ENCODE results near the gene TAS2R41.

Gene TAS2R41, protein sequence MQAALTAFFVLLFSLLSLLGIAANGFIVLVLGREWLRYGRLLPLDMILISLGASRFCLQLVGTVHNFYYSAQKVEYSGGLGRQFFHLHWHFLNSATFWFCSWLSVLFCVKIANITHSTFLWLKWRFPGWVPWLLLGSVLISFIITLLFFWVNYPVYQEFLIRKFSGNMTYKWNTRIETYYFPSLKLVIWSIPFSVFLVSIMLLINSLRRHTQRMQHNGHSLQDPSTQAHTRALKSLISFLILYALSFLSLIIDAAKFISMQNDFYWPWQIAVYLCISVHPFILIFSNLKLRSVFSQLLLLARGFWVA

DNA sequence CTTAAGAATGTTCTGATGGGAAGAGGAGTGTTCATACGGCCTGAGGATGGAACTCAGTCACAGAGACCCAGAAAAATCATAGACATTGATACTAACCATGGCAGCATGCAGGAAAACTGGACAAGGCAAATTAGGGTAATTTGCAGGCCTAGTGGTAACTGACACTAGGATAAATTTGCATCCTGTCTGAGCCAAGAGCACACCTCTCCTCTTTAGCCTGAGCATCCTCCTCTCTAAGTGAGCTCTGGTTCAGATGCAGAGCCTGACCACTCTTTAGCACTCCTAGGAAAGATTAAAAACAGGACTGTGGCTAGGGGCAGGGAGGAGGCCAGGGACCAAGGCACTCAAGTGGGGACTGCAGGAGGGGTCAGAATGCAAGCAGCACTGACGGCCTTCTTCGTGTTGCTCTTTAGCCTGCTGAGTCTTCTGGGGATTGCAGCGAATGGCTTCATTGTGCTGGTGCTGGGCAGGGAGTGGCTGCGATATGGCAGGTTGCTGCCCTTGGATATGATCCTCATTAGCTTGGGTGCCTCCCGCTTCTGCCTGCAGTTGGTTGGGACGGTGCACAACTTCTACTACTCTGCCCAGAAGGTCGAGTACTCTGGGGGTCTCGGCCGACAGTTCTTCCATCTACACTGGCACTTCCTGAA is at the start of gene TAS2R41:
TSS of gene TAS2R41 (plus strand) at position 373 of the 650 bp plus-strand sequence. CDS start at position 373, 0 bp downstream.
- no peaks in the 10 kb centered on the region for H3K9me3 ChIP-seq (ENCODE audit: control insufficient read depth, low read length)
- no peak within 1 kb of the TSS for H3K9ac ChIP-seq (ENCODE audit: low read length)
- H3K36me3 ChIP-seq (ENCODE audit: control insufficient read depth, insufficient read depth, low read length): no peaks in the 10 kb centered on the region
- H3K27me3 ChIP-seq (ENCODE audit: control insufficient read depth, insufficient read depth, low read length): no peaks in the 10 kb centered on the region
- no peaks in the 10 kb centered on the region for H3K4me1 ChIP-seq (ENCODE audit: control insufficient read depth, insufficient read depth, low read length)
- H3K4me3 ChIP-seq (ENCODE audit: low read length): no peak within 1 kb of the TSS

DNA sequence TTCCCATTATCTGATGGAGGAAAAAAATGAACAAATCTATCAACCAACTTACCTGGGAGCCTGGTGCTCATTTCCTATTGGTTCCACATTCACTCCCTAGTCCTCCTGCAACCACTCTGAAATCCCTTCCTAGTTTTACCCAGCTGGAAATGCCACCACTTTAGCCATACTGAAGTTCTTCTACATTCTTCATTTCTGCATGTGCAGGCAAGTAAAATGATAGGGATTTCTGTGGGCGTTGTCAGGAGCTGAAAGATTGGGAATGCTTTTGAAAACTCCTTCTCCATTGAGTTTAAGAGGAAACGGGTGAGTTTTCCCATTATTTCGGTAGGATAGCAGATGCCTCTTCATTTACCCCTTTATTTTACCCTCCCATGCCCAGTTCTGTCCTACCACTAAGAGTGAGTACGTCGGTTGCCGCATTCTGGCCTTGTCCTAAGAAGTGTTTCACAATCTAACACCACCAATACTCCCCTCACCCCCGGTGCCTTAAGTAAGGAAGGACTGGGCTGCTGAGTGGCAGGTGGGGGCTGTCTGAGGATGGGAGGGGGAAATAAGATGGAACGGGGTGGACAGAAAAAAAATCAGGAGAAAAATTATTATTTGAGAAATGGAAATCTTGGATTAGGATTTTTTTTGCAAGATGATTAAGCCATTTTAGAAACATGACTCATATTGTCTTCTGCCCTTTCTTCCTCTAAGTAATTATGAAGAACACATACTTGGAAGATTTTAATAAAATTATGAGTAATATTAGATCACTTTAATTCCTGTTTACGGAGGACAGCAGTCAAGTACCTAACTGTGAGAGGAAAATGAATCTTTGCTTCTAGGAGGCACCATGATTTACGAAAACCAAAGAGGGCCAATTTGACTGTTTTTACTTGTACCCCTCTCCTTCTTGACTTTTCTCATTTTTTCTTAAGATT is 47.6 kb upstream of the TAS2R41 start:
- Histone ChIP-seq H3K36me3 (ENCODE audit: control insufficient read depth, insufficient read depth, low read length) (no peaks in the 10 kb centered on the region), H3K4me1 (ENCODE audit: control insufficient read depth, insufficient read depth, low read length) (no peaks in the 10 kb centered on the region), H3K27me3 (ENCODE audit: control insufficient read depth, insufficient read depth, low read length) (no peaks in the 10 kb centered on the region), H3K9ac (ENCODE audit: low read length) (no peak overlapping the region), H3K4me3 (ENCODE audit: low read length) (no peak overlapping the region), H3K9me3 (ENCODE audit: control insufficient read depth, low read length) (no peaks in the 10 kb centered on the region)

DNA sequence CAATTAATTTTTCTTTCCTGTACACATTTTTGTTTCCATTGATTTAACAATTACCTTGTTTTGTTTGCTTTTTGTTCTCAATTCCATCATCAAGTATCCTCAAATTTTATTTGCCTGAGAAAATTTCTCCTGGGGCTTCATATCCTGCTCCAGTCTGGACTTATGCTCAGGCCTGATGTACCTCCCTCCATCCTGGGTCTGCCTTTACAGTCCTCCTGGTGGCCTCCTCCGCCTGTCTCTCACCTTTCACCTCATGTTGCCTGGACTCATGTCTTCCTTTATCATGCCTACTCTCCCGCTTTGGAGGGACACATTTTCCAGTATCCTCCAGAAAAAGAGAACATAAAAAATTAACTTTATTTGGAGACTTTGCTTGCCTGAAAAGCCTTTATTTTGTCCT is 46.6 kb upstream of the TAS2R41 start:
- no peaks in the 10 kb centered on the region for H3K36me3 ChIP-seq (ENCODE audit: control insufficient read depth, insufficient read depth, low read length)

DNA sequence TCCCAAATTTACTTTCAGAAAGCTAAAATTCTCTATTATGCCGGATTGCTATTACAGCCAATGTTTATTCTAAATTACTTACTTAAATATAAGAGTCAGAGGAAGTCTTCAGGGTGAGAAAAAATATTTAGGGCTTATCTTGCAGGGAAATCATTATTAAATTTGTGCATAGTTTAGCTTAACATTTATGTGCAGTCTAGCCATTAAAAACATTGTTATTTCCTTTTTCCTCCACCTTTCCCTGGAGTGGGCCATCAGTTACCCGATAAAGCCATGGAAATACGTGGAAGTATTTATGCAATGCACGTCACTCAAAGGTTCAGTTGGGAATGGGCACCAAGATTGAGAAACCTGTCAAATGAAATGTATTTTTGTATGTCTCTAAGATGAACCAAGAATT is 43.9 kb upstream of the TAS2R41 start:
- Histone ChIP-seq H3K4me3 (ENCODE audit: low read length) (no peak overlapping the region), H3K36me3 (ENCODE audit: control insufficient read depth, insufficient read depth, low read length) (no peaks in the 10 kb centered on the region), H3K9me3 (ENCODE audit: control insufficient read depth, low read length) (no peaks in the 10 kb centered on the region), H3K27me3 (ENCODE audit: control insufficient read depth, insufficient read depth, low read length) (no peaks in the 10 kb centered on the region), H3K4me1 (ENCODE audit: control insufficient read depth, insufficient read depth, low read length) (no peaks in the 10 kb centered on the region), H3K9ac (ENCODE audit: low read length) (no peak overlapping the region)

More for the DNA sequence above, 46.6 kb upstream of the TAS2R41 start:
- Histone ChIP-seq H3K9me3 (ENCODE audit: control insufficient read depth, low read length) (no peaks in the 10 kb centered on the region), H3K4me3 (ENCODE audit: low read length) (no peak overlapping the region), H3K9ac (ENCODE audit: low read length) (no peak overlapping the region), H3K4me1 (ENCODE audit: control insufficient read depth, insufficient read depth, low read length) (no peaks in the 10 kb centered on the region), H3K27me3 (ENCODE audit: control insufficient read depth, insufficient read depth, low read length) (no peaks in the 10 kb centered on the region)

DNA sequence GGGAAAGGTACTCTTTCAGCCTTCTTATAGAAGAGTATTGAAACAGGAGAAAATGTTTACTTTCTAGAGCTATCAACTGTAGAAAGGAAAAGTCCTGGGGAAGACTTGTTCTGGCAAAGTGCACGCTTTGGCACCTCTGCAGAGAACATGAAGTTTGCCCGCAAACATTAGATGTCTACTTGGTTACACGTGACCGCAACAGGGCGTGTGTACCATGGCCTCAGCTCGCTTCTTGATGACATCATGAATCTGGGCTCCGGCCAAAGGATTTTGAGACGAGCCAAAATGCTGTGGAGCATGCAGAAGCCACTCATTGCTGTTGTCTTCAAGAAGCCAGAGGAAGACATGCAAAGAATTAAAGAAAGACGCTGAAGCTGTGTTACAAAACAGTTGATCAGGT is 43.0 kb upstream of the TAS2R41 start:
- no peaks in the 10 kb centered on the region for H3K27me3 ChIP-seq (ENCODE audit: control insufficient read depth, insufficient read depth, low read length)
- H3K9ac ChIP-seq (ENCODE audit: low read length): no peak overlapping the region
- no peaks in the 10 kb centered on the region for H3K4me1 ChIP-seq (ENCODE audit: control insufficient read depth, insufficient read depth, low read length)
- no peak overlapping the region for H3K4me3 ChIP-seq (ENCODE audit: low read length)
- no peaks in the 10 kb centered on the region for H3K9me3 ChIP-seq (ENCODE audit: control insufficient read depth, low read length)
- H3K36me3 ChIP-seq (ENCODE audit: control insufficient read depth, insufficient read depth, low read length): no peaks in the 10 kb centered on the region

DNA sequence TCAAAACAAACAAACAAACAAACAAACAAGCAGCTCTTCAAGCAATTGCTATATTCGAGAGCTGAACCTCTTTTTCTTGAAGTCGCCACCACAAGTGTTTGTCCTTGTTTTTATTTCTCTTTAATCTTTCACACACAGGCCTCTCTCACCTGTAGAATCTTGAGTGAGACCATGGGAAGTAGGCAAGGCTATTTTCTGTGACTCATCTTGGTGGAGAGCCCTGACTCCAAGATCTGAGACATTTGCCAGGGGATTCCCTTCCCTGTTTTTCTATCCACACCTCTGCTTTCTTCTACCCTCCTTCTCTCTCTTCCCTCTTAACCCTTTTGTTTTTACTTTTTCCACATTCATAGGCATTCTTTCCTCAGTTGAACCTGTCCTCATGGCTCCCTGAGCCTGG is 42.4 kb upstream of the TAS2R41 start:
- Histone ChIP-seq H3K36me3 (ENCODE audit: control insufficient read depth, insufficient read depth, low read length) (no peaks in the 10 kb centered on the region), H3K9me3 (ENCODE audit: control insufficient read depth, low read length) (no peaks in the 10 kb centered on the region), H3K4me3 (ENCODE audit: low read length) (no peak overlapping the region), H3K27me3 (ENCODE audit: control insufficient read depth, insufficient read depth, low read length) (no peaks in the 10 kb centered on the region), H3K9ac (ENCODE audit: low read length) (no peak overlapping the region), H3K4me1 (ENCODE audit: control insufficient read depth, insufficient read depth, low read length) (no peaks in the 10 kb centered on the region)

DNA sequence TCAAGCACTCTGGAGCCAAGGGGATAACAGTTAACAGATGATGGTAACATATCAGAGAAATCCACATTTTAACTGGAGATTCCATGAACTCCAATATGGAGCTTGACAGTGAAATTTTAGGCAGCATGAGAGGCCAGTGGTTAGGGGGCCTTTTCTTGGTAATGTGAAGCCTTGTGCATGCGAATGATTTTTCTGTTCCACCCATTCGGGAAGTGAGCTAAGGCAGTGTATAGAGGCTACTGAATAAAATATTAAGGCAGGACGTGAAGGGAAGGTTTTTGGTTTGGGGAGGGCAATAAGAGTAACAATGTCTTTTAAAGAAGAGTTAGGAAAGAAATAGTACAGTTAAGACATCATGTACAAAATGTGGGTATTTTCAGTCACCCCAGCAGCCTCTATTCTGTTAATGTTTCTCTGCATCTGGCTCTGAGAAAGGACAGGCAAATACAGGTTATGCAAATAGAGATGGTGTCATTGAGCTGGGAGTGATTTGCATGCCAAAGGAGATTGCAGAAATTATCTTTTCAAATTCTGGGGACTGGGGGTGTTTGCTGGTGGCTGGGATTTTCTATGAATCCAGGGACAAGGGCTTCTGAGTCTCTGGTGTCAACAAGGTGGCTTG is 41.2 kb upstream of the TAS2R41 start:
- Histone ChIP-seq H3K9me3 (ENCODE audit: control insufficient read depth, low read length) (no peaks in the 10 kb centered on the region), H3K4me1 (ENCODE audit: control insufficient read depth, insufficient read depth, low read length) (no peaks in the 10 kb centered on the region), H3K4me3 (ENCODE audit: low read length) (no peak overlapping the region), H3K27me3 (ENCODE audit: control insufficient read depth, insufficient read depth, low read length) (no peaks in the 10 kb centered on the region), H3K9ac (ENCODE audit: low read length) (no peak overlapping the region), H3K36me3 (ENCODE audit: control insufficient read depth, insufficient read depth, low read length) (no peaks in the 10 kb centered on the region)

DNA sequence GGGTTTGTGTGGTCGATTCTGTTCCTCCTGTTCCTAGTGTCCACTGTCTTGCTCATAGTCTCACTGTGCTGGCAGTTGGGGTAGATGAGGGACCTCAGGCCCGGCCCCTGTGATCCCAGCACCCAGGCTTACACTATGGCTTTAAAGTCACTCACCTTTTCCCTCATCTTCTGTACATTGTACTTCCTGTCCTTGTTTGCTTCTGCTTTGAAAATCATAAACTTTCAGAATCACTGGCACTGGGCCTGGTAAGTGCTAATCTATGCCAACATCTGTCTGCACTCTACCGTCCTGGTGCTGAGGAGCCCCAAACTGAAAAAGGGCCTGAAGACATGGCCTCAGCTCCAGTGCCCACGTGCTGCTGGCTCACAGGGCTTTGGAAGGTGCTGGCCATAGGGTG is 40.1 kb upstream of the TAS2R41 start:
- no peaks in the 10 kb centered on the region for H3K36me3 ChIP-seq (ENCODE audit: control insufficient read depth, insufficient read depth, low read length)
- H3K4me1 ChIP-seq (ENCODE audit: control insufficient read depth, insufficient read depth, low read length): no peaks in the 10 kb centered on the region
- H3K9ac ChIP-seq (ENCODE audit: low read length): no peak overlapping the region

DNA sequence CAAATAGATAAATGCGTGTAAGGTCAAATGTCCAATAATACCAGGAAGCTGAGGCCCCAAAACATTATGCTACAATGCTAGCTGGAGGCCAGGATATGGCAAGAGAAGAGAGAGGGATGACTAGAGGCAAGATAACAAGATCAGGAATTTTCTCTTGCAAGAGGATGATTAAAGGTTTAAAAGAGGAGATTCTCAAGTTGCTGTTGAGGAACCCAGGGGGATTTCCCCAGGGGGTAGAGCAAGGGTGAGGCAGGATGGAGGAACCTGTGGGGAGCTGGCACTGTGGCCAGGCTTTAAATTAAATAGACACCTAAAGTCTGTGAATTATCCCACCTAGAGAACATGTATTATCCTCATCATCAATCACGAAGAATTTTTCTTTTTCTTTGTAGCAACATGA is 37.8 kb upstream of the TAS2R41 start:
- no peaks in the 10 kb centered on the region for H3K9me3 ChIP-seq (ENCODE audit: control insufficient read depth, low read length)
- no peaks in the 10 kb centered on the region for H3K36me3 ChIP-seq (ENCODE audit: control insufficient read depth, insufficient read depth, low read length)
- H3K4me3 ChIP-seq (ENCODE audit: low read length): no peak overlapping the region
- H3K4me1 ChIP-seq (ENCODE audit: control insufficient read depth, insufficient read depth, low read length): no peaks in the 10 kb centered on the region
- no peaks in the 10 kb centered on the region for H3K27me3 ChIP-seq (ENCODE audit: control insufficient read depth, insufficient read depth, low read length)
- H3K9ac ChIP-seq (ENCODE audit: low read length): no peak overlapping the region

More for the DNA sequence above, 40.1 kb upstream of the TAS2R41 start:
- Histone ChIP-seq H3K27me3 (ENCODE audit: control insufficient read depth, insufficient read depth, low read length) (no peaks in the 10 kb centered on the region), H3K4me3 (ENCODE audit: low read length) (no peak overlapping the region), H3K9me3 (ENCODE audit: control insufficient read depth, low read length) (no peaks in the 10 kb centered on the region)

DNA sequence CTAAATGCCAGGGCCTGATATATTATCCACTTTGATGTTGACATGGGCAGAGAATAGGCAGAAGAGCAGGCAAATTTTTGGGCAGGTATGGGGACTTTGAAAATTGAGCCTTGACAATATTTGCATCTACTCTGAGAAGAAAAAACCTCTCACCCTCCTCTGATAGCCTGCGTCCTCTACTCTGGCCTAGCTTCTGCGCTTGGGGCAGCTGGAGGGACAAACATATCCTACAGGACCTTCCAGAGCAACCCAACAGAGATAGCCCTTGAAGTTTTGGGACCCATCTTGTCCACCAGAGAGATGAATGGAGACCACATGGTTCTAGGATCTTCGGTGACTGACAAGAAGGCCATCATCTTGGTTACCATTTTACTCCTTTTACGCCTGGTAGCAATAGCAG is 34.5 kb upstream of the TAS2R41 start, which contains the start of gene TAS2R60:
TSS of gene TAS2R60 (plus strand) at position 301 of the 400 bp plus-strand sequence. CDS start at position 301, 0 bp downstream.
- Histone ChIP-seq H3K4me3 (ENCODE audit: low read length) (no peak within 1 kb of the TSS), H3K4me1 (ENCODE audit: control insufficient read depth, insufficient read depth, low read length) (no peaks in the 10 kb centered on the region), H3K9me3 (ENCODE audit: control insufficient read depth, low read length) (no peaks in the 10 kb centered on the region), H3K27me3 (ENCODE audit: control insufficient read depth, insufficient read depth, low read length) (no peaks in the 10 kb centered on the region), H3K9ac (ENCODE audit: low read length) (no peak within 1 kb of the TSS), H3K36me3 (ENCODE audit: control insufficient read depth, insufficient read depth, low read length) (no peaks in the 10 kb centered on the region)

DNA sequence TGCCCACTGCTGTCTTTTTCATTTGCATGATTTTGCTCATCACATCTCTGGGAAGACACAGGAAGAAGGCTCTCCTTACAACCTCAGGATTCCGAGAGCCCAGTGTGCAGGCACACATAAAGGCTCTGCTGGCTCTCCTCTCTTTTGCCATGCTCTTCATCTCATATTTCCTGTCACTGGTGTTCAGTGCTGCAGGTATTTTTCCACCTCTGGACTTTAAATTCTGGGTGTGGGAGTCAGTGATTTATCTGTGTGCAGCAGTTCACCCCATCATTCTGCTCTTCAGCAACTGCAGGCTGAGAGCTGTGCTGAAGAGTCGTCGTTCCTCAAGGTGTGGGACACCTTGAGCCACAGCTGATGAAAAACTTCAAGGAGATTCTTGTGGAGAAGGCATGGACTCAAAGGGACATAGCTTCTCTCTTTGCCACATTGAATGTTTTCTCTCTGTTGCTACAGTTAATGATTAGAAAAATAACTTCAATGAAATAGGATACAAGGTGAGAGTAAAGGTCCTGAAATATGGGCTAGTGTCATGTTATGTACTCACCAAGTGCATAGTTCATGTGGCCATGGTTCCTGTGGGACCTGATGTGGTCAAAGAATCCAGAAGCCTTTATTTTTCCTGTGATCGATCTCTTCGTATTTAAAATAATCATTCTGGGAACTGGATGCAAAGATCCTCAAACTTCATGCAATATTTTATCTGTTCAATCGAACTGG is 33.5 kb upstream of the TAS2R41 start:
- Histone ChIP-seq H3K4me1 (ENCODE audit: control insufficient read depth, insufficient read depth, low read length) (no peaks in the 10 kb centered on the region), H3K4me3 (ENCODE audit: low read length) (no peak overlapping the region), H3K27me3 (ENCODE audit: control insufficient read depth, insufficient read depth, low read length) (no peaks in the 10 kb centered on the region), H3K36me3 (ENCODE audit: control insufficient read depth, insufficient read depth, low read length) (no peaks in the 10 kb centered on the region), H3K9me3 (ENCODE audit: control insufficient read depth, low read length) (no peaks in the 10 kb centered on the region), H3K9ac (ENCODE audit: low read length) (no peak overlapping the region)

All from mucosa of stomach (tissue), 1 donor.